ENCODE measurements around the gene UNC93A.
A peak's percentile ranks its signal among the peaks of the same experiment; 100 is the strongest.

UNC93A gene

DNA sequence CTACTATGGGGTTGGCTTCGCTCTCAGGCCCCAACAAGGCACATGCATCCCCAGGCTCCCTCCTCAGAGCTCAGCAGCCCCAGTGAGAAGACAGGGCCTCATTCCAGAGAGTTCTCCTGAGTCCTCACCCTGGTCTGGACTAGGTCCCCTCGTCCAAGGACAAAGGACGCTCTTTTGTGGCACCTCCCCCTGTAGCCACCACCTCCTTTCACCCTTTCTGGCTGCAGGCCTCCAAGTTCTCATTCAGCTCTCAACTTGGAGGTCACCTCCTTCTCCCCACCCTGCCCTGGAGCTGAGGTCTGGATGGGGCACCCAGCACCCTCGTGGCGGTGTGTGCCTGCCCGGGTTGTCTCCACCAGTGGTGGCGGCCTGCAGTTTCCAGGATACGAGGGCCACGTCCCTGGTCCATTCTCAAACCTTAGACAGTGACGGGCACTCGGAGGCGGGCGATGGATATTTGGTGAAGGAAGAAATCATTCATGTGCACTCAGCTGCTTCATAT lies 2.5 kb downstream of the UNC93A start:
- peaks cover 3% of the 10 kb centered on the region for H3K36me3 Mint-ChIP-seq
- peaks cover 17% of the 10 kb centered on the region for H3K27me3 Mint-ChIP-seq
- no peak overlapping the region for H3K27ac Mint-ChIP-seq
- H3K4me1 Mint-ChIP-seq, result peaks cover 13% of the 10 kb centered on the region
- ATAC-seq (ENCODE audit: low read depth) (no peak), DNase-seq (ENCODE audit: low spot score in 2 of 2) (no peak)
- no peak overlapping the region for H3K4me3 Mint-ChIP-seq
- H3K9me3 Mint-ChIP-seq, result peaks cover 1% of the 10 kb centered on the region

DNA sequence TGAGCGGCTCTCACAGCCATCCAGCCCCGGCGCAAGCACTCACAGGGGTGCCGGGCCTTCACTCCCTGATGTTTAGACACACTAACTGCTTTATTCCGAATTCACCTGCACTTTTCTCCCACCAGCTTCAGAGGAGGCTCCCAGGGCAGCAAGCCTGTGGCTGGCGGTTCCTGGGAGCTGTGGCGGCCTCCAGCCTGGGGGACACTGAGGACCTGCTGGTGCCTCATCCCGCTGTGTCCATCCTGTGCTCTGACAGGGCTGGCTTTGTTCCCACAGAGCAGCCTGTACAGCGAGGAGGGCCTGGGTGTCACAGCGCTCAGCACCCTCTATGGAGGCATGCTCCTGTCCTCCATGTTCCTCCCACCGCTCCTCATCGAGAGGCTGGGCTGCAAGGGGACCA lies 3.1 kb downstream of the UNC93A start:
- no peak overlapping the region for H3K4me3 Mint-ChIP-seq
- peaks cover 13% of the 10 kb centered on the region for H3K4me1 Mint-ChIP-seq
- no peak for ATAC-seq (ENCODE audit: low read depth)
- H3K9me3 Mint-ChIP-seq, result peaks cover 1% of the 10 kb centered on the region
- peaks cover 3% of the 10 kb centered on the region for H3K36me3 Mint-ChIP-seq
- DNase-seq (ENCODE audit: low spot score in 2 of 2), result no peak
- peaks cover 17% of the 10 kb centered on the region for H3K27me3 Mint-ChIP-seq
- H3K27ac Mint-ChIP-seq, result no peak overlapping the region

DNA sequence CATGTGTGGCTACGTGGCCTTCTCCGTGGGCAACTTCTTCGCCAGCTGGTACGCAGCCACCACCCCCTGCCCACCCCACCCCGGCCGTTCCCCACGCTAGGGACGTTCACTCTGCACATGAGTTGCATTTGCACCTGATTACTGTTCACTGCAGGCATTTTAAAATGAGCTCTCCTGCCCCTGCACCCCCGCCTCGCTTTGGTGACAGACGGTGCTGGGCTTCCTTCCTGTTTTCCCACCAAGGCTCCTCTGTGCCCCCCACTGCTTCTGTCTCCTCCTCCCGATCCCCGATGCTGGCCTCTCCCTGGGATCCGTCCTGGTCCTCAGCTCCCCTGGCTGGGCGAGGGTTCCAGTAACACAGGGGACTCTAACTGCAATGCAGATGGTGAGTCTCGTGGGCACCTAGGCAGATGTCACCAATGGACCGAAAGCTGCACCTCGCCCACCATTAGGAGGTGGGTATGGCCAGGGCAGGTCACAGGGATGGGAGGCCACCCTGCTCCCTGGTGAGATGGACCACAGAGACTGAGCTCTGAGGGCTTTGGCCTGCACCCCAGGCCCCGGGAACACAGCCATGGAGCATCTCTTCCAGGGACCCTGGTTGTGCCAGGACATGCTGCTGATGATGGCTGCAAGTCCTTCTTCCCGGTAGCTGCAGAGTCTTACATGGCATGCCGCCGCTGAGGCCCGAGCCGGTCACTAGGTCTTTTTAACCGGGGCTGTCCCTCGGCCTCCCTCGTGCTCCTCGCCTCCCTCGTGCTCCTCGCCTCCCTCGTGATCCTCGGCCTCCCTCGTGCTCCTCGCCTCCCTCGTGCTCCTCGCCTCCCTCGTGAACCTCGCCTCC lies 3.8 kb downstream of the UNC93A start:
- peaks cover 13% of the 10 kb centered on the region for H3K4me1 Mint-ChIP-seq
- H3K9me3 Mint-ChIP-seq, result peaks cover 1% of the 10 kb centered on the region
- H3K27me3 Mint-ChIP-seq, result peaks cover 20% of the 10 kb centered on the region
- ATAC-seq (ENCODE audit: low read depth), result no peak
- peaks cover 3% of the 10 kb centered on the region for H3K36me3 Mint-ChIP-seq
- no peak overlapping the region for H3K27ac Mint-ChIP-seq
- DNase-seq (ENCODE audit: low spot score in 2 of 2), result no peak
- H3K4me3 Mint-ChIP-seq, result no peak overlapping the region

DNA sequence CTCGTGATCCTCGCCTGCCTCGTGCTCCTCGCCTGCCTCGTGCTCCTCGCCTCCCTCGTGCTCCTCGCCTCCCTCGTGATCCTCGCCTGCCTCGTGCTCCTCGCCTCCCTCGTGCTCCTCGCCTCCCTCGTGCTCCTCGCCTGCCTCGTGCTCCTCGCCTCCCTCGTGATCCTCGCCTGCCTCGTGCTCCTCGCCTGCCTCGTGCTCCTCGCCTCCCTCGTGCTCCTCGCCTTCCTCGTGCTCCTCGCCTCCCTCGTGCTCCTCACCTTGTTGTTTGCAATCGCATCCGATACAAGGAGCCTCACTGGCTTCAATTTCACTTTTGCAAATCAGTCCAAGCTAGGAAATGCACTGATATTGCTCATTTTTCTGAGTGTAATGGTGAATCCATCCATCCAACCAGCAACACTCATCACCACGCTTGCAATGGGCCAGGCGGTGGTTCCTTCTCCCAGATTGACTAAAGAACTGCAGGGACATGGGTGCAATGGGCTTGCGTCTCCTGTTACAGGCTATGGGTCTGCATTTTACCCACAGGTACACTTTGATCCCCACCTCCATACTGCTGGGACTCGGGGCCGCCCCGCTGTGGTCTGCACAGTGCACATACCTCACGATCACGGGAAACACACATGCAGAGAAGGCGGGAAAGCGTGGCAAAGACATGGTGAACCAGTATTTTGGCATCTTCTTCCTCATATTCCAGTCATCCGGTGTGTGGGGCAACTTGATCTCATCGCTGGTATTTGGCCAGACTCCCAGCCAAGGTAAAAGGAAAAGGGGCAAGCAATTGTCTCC lies 4.6 kb downstream of the UNC93A start:
- Mint-ChIP-seq H3K27ac (no peak overlapping the region), H3K27me3 (peaks cover 23% of the 10 kb centered on the region), H3K4me3 (no peak overlapping the region), H3K9me3 (peaks cover 1% of the 10 kb centered on the region), H3K4me1 (peaks cover 13% of the 10 kb centered on the region), H3K36me3 (peaks cover 3% of the 10 kb centered on the region)
- no peak for ATAC-seq (ENCODE audit: low read depth)
- no peak for DNase-seq (ENCODE audit: low spot score in 2 of 2)

DNA sequence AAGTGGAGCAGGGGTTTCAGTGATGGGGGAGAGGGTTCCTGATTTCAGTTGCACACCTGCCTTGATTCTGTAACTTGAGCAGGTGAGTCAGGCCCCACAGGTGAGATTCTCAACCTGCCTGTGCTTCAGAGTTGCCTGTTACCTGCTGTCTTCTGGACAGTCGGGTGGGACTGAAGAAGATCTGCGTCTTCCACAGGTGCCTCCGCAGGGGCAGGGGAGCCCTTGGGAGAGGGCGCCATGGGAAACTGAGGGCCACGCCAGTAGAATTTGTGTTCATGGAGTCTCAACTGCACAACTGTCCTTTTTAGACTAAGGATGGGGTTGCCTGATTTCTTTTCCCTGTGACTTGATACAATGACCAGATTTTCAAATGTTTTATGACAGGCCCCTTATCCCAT lies 5.2 kb downstream of the UNC93A start:
- Mint-ChIP-seq H3K4me3 (no peak overlapping the region), H3K27me3 (peaks cover 23% of the 10 kb centered on the region), H3K9me3 (peaks cover 1% of the 10 kb centered on the region), H3K36me3 (peaks cover 3% of the 10 kb centered on the region), H3K4me1 (peaks cover 13% of the 10 kb centered on the region), H3K27ac (no peak overlapping the region)
- ATAC-seq (ENCODE audit: low read depth) (no peak), DNase-seq (ENCODE audit: low spot score in 2 of 2) (no peak)

DNA sequence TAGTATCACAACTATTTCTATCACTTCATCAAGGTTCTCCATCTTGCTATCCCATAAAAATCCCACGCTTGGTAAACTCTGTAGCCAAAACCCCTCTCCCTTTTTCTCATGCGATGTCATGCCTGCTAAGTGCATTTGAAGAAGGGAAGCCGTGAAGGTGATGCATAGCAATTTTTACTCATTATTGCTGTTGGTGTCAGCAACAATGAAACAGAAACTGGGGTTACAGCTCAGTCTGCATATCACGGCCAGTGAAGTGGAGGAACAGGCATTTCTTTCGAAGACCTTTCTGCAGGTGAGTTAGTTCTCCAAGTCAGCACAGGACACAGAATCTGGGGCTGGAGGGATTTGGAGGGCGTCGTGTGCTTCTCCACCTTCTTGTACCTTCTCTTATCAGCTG lies 5.8 kb downstream of the UNC93A start:
- ATAC-seq (ENCODE audit: low read depth) (no peak), DNase-seq (ENCODE audit: low spot score in 2 of 2) (no peak)
- Mint-ChIP-seq H3K4me1 (peaks cover 13% of the 10 kb centered on the region), H3K36me3 (peaks cover 3% of the 10 kb centered on the region), H3K4me3 (no peak overlapping the region), H3K9me3 (peaks cover 1% of the 10 kb centered on the region), H3K27ac (no peak overlapping the region), H3K27me3 (peaks cover 23% of the 10 kb centered on the region)

DNA sequence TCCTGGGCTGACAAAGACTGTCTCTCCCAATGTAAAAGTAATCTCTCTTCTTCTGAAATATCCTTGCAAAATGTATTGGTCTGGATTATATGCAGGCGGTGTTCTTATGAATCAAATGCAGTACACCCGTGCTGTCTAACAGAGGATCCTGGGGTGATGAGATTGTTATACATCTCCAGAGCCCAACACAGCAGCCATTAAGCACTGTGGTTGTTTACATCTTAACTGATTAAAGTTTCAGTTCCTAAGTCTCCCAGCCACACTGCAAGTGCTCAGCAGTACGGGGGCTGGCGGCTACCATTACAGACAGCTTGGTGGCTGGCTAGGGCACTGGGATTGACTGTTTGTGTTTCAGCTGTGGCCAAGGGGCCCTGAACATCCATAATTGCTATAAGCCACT lies 7.0 kb downstream of the UNC93A start:
- peak; percentile 57 for ATAC-seq (ENCODE audit: low read depth)
- peaks cover 13% of the 10 kb centered on the region for H3K4me1 Mint-ChIP-seq
- peaks cover 1% of the 10 kb centered on the region for H3K9me3 Mint-ChIP-seq
- H3K4me3 Mint-ChIP-seq, result no peak overlapping the region
- no peak overlapping the region for H3K27ac Mint-ChIP-seq
- peaks cover 3% of the 10 kb centered on the region for H3K36me3 Mint-ChIP-seq
- no peak for DNase-seq (ENCODE audit: low spot score in 2 of 2)
- peaks cover 26% of the 10 kb centered on the region for H3K27me3 Mint-ChIP-seq

DNA sequence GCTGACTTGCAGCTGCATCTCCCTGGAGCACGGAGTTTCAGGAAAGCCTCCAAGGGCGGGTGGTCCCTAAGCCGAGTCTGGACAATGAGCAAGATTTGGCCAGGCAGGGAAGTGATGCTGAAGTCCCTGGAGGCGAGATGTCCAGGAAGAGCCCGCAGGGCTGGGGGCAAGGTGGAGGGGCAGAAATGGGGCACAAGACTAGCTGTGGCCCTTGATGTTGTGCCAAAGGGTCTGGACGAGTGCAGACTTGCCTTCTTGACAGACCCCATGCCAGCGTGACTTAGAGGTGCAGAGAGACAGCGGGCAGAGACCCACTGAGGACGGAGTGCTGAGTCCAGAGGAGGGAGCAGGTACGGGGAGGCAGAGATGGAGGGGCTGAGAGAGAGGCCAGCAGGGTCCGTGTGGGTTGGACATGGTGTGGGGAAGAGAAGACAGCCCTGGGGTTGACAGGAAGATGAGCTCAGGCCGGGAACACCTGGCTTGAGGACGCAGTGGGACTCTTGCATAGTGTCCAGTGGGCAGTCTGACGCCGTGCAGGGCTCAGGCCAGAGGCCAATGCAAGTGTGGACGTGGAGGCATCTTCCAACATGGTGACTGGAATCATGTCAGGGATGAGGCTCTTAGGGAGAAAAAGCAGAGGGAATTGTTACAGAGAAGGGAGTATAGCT lies 8.7 kb downstream of the UNC93A start:
- DNase-seq (ENCODE audit: low spot score in 2 of 2) (no peak), ATAC-seq (ENCODE audit: low read depth) (no peak)
- peaks cover 1% of the 10 kb centered on the region for H3K9me3 Mint-ChIP-seq
- H3K4me3 Mint-ChIP-seq, result no peak overlapping the region
- H3K4me1 Mint-ChIP-seq, result peaks cover 13% of the 10 kb centered on the region
- H3K27me3 Mint-ChIP-seq, result peaks cover 26% of the 10 kb centered on the region
- H3K36me3 Mint-ChIP-seq, result peaks cover 3% of the 10 kb centered on the region
- no peak overlapping the region for H3K27ac Mint-ChIP-seq

DNA sequence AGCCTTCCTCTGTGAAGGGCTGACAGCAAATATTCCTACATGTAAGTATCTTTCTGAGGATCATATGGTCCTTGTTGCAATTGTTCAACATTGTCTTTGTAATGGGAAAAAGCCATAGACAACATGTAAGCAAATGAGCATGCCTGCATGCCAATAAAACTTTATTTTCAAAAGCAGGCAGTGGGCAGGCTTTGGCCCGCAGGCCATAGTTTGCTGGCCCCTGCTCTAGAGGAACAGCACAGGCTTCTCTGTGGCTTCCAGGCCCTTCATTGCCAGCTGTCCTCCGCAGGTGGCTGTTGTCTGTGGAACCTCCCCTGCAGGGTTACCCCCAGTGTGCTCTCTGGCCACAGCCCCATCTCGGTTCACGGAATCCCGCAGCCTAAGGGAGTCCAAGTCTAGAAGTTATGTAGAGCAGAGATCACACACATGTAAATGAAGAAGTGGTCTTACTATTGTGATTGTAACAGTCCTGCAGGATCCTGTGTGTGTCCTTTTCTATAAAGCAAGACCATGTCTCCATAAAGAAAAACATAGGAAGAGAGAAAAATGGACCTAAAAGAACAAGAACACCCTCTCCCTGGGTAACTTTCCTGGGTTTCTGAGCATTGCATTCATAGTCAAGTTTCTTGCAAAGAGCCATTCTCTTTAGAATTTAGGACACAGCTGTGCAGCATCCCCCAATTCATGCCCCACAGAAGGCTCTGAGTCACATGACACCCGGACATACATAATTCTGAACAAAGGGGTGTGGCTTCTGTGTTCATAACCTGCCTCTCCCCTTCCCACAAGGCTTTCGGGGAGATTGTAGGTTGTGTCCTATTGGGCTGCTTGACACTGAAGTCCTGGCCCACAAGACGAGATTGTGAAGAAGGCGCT lies 10.0 kb downstream of the UNC93A start:
- DNase-seq (ENCODE audit: low spot score in 2 of 2) (no peak), ATAC-seq (ENCODE audit: low read depth) (no peak)
- H3K27ac Mint-ChIP-seq, result no peak overlapping the region
- H3K27me3 Mint-ChIP-seq, result peaks cover 22% of the 10 kb centered on the region
- no peaks in the 10 kb centered on the region for H3K36me3 Mint-ChIP-seq
- no peak overlapping the region for H3K4me3 Mint-ChIP-seq
- H3K9me3 Mint-ChIP-seq, result no peaks in the 10 kb centered on the region
- peaks cover 13% of the 10 kb centered on the region for H3K4me1 Mint-ChIP-seq

DNA sequence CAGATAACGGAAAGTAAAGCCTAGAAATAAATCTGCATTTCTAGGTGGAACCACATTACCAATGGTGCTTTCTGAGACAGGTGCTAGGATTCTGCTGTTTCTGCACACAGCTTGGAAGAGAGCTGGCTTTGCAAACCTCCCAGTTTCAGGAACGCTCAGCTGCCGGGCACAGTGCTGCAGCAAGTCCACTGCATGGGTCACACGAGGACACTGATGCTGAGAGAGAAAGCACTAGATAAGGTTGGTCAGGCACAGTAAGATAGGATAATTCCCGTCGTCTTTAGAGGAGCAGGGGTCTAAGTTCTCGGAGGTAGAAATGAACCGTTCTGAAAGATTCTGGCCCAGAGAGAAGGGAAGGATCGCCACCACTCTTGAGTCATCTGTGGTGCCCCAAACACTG lies 11.0 kb downstream of the UNC93A start:
- H3K27ac Mint-ChIP-seq, result no peak overlapping the region
- H3K36me3 Mint-ChIP-seq, result no peaks in the 10 kb centered on the region
- no peak for ATAC-seq (ENCODE audit: low read depth)
- no peaks in the 10 kb centered on the region for H3K9me3 Mint-ChIP-seq
- H3K27me3 Mint-ChIP-seq, result peaks cover 16% of the 10 kb centered on the region
- no peak for DNase-seq (ENCODE audit: low spot score in 2 of 2)
- H3K4me1 Mint-ChIP-seq, result peaks cover 9% of the 10 kb centered on the region
- no peak overlapping the region for H3K4me3 Mint-ChIP-seq

DNA sequence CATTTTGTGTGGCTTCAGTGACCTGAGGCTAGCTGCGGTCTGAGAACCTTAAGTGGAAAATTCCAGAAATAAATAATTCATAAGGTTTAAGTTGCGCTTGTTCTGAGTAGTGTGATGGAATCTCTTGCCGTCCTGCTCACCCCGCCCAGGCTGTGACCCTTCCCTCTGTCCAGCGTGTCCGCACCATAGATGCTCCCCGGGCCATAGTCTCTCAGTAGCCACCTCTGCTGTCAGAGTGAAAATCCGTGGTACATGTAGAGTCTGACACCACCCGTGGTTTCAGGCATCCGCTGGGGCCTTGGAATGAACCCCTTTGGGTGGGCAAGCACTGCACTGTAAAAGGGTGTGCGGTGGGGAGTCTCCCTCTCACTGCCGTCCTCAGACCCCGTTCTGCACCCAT lies 11.7 kb downstream of the UNC93A start:
- no peak overlapping the region for H3K27ac Mint-ChIP-seq
- ATAC-seq (ENCODE audit: low read depth) (no peak), DNase-seq (ENCODE audit: low spot score in 2 of 2) (no peak)
- peaks cover 6% of the 10 kb centered on the region for H3K4me1 Mint-ChIP-seq
- no peak overlapping the region for H3K4me3 Mint-ChIP-seq
- no peaks in the 10 kb centered on the region for H3K9me3 Mint-ChIP-seq
- no peaks in the 10 kb centered on the region for H3K36me3 Mint-ChIP-seq
- H3K27me3 Mint-ChIP-seq, result peaks cover 16% of the 10 kb centered on the region

DNA sequence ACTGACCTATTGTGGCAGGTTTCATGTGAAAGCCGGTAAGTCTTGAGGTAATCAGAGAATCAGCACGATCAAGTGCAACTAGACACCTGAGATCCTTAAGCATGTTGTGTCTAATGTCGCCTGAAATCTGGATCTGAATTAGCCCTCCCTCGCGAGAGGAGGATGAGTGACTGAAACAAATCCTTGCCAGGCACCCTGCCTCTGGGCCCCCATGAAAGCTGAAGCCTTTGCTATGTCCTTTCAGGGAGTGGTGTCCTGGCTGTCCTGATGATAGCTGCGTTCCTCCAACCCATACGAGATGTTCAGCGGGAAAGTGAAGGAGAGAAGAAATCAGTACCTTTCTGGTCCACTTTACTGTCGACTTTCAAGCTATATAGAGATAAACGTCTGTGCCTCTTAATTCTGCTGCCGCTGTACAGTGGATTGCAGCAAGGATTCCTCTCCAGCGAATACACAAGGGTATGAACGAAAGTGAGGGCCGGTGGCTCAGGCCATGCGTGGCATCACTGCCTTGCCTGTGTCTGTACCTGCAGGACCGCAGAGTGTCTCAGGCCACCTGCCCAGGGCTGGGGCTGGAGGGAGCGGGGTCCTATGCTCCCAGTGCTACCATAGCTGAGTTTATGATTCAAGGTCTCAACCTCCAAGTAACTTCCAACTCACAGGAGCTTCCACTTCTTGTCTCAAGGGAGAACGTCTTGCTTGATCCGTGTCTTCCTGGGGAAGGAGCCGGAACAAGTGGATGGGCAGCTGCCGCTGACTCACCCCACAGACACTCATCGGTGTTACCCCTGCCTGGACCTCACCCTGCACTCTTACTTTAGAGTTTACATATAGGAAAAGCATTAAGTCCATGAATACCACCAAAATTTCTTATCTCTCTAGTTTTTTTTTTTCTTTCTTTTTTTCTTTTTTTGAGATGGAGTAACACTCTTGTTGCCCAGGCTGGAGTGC lies 12.8 kb downstream of the UNC93A start:
- no peak overlapping the region for H3K4me3 Mint-ChIP-seq

More for the DNA sequence above, 12.8 kb downstream of the UNC93A start:
- H3K27me3 Mint-ChIP-seq, result peaks cover 17% of the 10 kb centered on the region
- DNase-seq (ENCODE audit: low spot score in 2 of 2), result no peak
- no peaks in the 10 kb centered on the region for H3K36me3 Mint-ChIP-seq
- no peaks in the 10 kb centered on the region for H3K9me3 Mint-ChIP-seq
- H3K4me1 Mint-ChIP-seq, result no peaks in the 10 kb centered on the region
- no peak overlapping the region for H3K27ac Mint-ChIP-seq
- ATAC-seq (ENCODE audit: low read depth), result no peak
